NCI-H446 (cell line): Measurements from ENCODE around the gene SNTG2.
"Not testable (repeated sequence)": the region's sequence is repeated elsewhere in the genome, so short reads cannot be mapped to it uniquely, and the experiment has no call there.

Experiments used
- DNase-seq, 2 experiments: peaks; one replicate each; lab custom pipeline; 2025; lab: John Stamatoyannopoulos, UW

SNTG2 gene

DNA sequence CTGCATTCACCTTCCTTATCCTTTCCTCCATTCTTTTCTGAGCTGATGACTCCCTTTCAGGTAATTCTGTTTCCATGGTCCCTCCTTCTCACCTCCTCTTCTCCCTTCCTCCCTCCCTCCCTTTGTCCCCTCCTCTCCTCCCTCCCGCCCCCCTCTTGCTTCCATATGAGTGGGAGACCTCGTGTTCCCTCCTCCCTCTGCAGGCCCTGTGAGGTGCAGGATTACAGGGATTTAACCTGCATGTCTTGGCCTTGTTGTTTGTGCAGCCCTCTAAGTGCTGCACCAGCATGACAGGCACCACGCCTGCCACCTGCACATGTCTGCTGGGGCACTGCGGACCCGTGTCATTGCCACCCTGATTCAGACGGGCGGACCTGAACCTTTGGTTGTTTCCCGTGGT, 103.1 kb downstream of the SNTG2 start:
- DNase-seq = no peak

DNA sequence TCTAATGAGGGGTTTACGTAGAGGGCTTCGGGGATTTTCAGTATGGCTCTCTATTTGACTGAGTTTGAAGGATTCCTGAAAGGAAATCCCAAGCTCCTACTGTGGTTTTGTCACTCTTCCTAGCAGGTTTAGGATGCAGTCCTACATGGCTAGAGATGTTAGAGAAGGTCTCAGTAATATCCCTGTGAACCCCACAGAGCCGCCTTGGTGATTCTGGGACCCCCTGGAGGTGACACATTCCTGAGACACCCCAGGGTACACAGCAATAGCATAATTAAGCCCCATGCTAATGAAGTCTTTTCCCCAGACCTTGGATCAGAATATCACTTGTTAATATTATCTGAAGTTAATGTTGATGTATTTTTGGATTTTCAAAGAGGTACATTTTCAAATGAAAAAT, 103.8 kb downstream of the SNTG2 start:
- no peak for DNase-seq

DNA sequence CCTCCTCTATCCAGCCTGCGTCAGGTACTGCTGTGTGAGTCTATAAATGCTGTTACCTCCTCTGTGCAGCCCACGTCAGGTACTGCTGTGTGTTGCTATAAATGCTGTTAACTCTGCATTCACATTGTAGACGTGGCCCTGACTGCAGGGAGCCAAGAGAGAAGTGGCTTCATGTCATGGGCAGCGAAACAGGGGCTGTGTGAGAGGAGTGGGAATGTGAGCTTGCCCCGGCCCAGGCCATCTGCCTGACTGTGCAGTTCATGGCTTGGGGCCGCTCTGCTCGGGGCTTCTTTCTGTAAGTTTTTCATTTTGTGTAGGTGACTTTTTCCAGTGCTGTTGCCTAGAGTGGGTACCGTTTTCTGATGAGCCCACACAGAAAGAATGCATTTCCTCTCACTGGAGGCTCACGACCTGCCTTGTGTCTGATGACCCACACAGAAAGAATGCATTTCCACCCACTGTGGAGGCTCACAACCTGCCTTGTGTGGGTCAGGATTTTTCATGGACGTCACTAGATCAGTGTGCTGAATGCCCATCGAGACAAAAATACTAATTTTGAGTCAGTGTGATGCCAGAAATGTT, 104.5 kb downstream of the SNTG2 start:
- DNase-seq = no peak

DNA sequence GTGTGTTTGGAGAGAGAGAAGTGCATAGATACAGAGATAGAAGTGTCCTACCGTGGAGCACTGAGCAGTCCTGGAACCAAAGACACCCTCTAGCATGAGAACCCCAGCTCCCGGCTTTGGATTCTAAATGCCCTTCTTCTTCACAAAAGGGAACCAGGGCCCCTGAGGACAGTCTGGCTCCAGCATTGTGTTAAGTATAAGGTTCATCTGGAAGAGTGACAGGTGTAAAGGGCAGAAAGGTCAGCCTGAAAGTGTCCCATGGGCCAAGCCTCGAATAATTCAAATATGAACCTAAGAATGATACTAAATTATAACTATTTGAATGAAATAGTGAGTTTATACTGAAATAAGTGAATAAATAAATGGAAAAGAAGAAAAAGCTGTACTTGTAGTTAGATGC, 109.7 kb downstream of the SNTG2 start:
- DNase-seq = no peak

DNA sequence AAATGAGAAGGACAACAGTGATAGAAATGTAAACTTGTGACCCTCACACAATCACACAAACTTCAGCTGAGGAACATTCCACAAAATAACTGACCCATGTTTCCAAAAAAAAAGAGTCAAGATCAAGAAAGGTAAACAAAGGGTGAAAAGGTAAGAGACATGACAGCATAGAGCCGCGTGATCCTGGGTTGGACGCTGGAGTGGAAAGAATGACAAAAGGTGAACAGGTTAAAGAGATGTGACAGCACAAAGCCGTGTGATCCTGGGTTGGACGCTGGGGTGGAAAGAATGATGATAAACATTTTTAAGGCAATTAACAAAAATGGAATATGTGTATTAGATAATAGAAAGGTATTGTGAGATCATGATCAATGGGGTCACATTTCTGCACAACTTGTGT, 110.3 kb downstream of the SNTG2 start:
- DNase-seq = no peak

DNA sequence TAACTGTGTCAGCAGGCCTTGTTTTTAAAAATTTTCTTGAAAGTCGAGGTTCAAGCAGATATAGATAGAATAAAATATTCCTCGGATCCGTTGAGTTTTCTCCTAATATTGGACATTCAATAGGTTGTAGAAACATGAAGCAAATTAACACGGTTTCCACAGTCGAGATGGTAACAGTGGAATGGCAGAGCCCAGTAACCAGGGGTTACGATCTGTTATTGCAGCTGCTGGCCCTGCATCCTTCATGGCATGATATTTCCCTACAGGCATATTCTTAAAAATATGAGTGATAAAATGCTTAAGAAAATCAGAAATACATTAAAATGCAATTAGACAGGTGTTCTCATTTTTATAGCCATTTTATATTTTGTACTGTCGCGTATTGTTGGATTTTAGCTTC, 117.6 kb downstream of the SNTG2 start:
- no peak for DNase-seq

DNA sequence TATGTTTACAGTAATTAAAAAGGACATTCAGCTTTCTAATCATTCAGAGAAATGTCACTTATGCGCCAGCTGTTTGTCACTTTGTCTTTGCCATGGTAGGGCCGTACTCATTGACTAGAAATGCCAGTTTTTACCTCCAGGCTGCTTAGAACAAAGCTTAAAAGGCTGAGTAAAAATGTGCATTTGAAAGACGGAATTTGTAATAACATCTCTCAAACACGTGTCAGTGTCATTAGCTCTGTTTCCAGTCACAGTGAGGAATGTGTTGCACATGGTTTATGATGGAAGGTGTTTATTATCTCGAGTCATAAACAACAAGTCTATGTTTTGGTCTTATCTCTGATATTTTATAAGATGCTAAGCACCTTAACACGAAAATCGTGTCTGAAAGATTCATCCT, 118.2 kb downstream of the SNTG2 start:
- no peak for DNase-seq

DNA sequence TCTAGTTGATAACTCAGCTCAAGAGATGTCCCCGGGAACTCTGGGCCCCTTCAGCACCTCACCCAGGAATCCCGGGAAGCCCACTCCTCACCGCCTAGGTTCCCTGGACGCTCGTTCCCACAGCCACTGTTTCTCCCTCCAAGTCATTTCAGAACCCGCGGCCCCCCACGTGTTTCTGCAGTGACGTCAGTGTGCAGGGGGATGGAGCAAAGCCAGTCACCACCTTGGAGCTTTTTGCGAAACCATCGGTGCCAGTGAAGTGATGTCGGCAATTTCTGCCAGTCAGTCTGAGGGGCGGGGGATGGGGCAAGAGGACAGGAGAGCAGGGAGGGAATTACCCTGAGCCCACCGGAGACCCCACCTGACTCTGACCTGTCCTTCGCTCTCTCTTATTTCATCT, 119.2 kb downstream of the SNTG2 start:
- no peak for DNase-seq

DNA sequence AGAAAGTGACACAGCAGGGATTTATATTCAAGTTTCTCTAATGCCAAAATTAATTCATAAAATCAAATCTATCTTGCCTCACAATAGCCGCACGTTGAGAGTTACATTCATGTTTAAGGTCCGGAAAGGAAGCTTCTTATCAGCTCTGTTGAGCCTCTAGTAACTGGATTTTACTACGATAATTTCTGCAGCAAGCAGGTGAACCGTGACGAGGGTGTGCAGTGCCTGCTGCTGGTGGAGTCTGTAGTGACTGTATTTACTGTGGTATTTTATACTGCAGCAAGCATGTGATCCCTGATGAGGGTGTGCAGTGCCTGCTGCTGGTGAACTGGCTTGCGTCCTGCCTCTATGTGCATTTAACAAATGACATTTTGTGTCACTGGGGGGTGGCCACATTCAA, 120.0 kb downstream of the SNTG2 start:
- no peak for DNase-seq

DNA sequence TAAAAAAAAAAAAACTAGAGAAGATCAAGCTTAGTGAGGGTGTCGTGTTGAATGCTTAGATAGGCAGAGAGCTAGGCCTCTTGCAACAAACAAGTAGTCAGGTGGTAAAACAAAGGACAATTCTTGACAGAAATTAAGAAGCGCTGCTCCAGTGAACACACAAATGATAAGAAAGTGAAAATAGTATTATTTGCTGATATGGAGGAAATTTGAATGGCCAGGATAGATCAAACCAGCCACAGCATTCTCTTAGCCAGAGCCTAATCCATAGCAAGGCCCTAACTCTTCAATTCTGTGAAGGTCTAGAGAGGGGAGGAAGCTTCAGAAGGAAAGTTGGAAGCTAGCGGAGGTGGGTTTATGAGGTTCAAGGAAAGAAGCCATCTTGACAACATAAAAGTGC, 121.0 kb downstream of the SNTG2 start:
- no peak for DNase-seq

DNA sequence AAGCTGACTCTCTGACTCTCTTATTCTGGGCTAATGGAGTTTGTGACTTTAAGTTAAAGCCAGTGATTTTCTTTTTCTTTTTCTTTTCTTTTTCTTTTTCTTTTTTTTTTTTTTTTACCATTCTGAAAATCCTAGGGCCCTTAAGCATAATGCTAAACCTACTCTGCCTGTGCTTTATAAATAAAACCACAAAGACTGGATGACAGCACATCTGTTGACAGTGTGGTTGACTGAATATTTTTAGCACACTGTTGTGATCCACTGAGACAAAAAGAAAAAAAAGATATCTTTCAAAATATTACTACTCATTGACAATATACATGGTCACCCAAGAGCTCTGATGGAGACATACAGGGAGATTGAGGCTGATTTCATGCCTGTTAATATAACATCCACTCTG, 121.6 kb downstream of the SNTG2 start:
- no peak for DNase-seq

DNA sequence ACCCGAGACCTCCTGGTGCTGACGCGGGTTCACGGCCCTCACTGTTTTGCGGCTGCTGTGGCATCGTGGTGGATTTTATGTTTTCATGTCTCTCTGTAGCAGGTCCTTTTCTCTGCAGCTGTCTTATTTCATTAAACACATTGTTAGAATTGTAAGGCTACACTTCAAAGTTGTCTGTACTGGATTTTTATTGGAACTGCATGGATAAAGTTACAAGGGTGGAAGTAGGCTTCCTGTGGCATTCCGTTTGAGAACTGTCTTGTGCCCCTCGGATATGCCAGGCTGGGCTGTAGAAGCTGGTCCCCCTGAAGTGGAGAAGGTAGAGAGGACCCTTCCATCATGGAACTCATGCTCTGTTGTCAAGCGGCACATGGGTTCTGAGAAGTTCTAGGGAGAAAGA, 127.3 kb downstream of the SNTG2 start:
- no peak for DNase-seq

DNA sequence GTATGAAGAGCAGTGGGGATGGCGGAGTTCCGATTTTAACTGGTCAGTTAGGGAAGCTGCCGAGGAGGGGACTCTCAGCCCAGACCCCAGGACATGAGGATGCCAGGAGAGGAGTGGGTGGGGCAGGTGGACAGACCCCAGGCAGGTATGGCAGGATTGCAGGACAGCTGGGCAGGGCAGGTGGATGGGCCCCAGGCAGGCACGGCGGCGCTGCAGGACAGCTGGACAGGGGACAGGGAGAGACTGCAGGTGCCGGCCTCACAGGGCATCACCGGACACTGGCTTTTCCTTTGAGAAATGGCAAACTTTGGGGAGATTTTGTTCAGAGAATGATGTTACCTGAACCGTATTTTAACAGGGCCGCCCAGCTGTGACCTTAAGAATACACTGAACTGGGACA, 127.7 kb downstream of the SNTG2 start:
- no peak for DNase-seq

DNA sequence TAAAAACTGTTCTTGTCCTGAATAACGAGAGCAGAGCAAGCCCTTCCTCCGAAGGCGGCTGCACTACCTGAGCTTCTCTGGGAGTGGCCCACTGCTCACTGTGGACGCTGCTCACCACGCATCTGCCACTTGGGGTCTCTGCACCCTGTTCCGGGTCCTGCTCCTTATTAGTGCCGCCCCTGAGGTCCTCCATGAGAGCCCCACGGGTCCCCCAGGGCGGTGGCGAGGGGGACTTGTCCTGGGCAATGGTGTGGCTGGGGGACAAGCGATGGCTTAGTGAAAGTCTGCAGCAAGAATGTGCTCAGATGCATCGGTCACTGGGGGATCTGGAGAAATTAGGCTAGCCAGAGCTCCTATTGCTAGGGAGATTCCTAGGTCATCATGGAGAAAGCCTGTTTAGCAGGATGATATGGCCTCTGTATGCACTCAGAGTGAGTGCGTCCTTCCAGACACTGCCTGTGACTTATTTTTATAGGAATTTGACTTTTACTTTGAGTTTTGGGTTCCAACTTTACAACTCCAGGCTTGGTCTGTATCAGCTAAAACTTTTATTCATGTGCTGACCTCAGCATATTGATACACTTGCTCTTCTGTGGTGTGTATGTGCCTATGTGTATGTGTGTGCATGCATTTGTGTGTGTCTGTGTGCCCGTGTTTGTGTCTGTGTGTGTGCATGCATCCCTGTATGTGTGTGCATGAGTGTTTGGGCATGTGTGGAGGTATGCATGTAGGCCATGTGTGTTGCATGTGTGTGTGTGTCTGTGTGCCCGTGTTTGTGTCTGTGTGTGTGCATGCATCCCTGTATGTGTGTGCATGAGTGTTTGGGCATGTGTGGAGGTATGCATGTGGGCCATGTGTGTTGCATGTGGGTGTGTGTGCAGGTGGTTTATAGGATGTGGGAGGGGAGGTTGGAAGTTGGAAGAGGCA, 129.5 kb downstream of the SNTG2 start:
- no peak for DNase-seq

DNA sequence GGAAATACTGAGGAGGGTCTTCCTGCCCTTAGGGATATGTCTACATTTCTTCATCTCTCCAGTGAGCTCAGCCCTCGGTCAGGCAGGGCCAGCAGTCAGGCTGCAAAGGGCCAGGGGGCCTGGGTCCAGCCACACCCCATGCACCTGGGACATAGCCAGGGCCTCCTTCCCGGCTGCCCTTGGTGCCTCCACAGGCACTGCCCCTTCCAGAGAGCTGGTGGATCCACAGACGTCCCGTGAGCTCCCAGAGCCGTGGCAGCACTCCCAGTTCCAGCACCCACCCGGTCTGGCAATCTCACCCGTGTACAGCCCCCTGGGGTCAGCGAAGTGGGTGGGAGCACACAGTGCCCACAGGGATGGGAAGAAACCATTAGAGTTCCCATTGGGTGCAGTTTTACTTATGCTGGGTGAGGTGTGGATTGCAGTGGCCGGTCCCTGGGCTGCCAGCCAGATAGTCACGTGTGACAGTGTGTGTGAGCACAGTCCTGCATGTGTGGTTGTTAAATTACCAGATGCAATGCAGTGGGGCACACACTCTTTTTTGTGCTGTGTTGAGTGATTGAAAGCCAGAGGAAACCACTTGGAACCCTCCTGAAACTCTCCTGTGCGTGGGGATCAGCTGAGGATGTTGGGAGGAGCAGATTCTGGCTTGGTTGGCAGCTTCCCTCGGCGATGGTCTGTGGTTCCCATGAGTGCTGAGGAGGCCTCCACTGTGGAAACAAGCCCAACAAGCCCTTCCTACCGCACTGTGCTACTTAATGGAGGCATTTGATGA, 131.0 kb downstream of the SNTG2 start:
- DNase-seq = no peak

DNA sequence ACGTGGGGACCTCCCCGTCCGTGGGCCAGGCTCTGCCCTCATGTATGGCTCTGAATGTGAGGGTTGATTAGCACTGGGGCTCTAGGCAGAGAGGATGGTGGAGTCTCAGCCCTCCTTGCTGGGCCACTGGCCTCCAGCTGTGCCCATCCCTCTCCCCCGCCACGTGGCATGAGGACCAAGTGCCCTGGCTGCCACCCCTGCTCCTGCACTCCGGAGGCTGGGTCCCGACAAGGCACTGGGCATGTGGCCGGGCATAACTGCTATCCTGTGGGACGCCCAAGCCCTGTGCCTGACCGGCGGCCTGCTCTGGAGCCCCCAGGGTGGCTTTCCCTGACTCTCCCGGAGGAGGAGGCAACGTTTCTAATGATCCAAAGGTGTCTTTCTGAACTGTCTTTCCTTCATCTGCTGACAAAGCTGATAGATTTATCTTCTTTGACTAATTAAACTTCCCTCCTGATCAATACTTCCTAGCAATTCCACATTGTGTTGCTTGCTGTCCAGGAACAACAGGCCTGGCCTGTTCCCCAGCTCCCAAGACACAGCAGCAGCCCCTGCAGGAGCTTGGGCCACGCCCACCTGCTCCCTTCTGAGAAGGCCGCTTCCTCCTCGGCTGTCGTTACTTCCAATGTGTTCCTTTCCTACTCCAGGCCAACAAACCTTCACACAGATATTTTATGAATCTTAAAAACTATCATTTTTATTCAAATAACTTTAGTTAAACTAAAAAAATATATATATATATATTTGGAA, 132.0 kb downstream of the SNTG2 start:
- DNase-seq = no peak

DNA sequence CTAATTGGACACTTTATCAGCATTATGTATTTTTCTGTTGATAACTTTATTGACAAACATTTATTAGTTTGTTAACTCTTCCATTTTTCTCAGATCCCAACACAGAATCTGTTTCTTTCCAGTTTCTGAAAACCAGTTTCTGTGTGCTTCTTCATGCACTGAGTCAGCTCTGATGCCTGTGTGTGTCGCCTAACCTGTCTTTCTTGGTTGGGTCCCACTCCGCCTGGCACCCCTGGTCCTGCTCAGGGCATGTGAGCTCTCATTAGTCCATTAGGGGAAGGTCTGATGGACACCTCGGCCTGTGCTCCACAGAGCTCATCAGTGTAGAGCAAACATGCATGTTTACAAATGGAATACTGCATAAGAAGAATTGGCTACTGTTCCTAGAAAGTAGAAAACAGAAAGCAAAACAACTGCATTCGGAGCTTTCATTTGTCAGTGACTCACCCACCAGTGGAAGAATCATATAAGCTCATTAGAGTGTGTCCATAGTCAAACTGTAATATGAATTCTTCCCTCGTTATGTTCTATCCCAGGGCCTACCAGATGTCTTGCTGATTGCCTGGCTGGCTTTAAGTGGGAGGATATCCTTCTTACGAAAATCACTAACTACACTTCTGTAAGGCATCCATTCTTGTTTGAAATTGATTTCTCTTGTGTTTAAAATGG, 137.7 kb downstream of the SNTG2 start:
- DNase-seq = no peak

DNA sequence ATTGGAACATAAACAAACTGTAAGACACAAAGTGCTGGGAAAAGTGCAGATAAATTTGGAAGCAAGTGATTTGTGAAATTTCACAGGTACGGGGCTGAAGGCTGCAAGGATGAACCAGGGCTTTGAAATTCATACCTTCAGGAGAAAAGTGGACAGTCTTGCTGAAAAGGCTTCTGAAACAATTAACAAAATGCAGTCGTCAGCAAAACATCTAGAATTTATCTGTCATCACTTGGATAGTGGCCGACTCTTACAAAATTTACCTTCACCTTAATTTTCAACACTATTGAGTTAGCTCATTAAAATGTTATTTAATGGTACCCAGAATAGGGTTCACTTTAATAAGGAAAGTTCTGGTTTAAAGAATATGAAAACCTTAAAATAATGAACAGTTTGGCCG, 138.3 kb downstream of the SNTG2 start:
- no peak for DNase-seq

DNA sequence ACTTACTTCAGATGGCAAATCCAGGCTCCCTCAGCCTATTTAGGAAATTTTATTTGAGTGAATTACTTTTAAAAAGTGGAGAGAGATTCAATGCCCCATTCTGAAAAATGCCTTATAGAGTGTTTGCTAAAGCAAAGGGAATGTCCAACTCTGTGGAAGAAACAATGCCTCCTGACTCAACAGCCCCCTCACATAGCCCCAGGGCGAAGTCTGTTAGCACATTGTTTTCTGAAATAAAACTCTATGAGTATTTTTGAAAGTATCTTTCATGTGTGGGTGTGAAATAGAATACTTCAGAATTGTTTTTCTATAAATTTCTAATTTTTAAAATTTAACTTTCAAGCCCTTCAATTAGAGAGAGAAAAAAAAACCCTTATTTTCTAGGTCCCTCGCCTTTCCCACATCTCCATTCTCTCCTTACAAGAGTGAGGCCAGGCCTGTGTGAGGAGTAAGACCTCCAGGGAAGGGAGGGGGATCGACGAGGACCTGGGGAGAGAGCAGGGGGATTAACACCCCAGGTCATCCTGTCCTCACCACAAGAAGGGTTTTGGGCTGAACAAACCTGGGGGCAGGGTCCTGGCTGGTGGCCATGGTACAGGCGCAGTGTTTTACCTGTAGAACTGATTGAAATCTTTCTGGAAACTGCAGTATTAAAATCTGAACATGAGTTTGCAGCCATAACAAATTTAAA, 141.4 kb downstream of the SNTG2 start:
- DNase-seq = no peak

DNA sequence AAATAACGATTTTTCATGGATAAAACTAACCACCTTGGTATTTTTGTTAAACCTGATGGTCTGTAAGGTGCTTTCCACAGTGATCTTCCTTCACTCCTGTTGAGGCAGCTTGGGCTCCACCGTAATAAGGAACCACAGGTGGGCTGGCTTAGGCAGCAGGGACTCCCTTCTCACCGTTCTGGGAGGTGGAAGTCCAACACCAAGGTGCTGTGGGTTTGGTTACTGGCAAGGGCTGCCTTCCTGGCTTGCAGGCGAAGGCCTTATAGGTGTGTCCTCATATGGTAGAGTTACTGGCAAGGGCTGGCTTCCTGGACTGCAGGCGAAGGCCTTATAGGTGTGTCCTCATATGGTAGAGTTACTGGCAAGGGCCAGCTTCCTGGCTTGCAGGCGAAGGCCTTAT, 143.0 kb downstream of the SNTG2 start:
- not testable (repeated sequence) for DNase-seq

DNA sequence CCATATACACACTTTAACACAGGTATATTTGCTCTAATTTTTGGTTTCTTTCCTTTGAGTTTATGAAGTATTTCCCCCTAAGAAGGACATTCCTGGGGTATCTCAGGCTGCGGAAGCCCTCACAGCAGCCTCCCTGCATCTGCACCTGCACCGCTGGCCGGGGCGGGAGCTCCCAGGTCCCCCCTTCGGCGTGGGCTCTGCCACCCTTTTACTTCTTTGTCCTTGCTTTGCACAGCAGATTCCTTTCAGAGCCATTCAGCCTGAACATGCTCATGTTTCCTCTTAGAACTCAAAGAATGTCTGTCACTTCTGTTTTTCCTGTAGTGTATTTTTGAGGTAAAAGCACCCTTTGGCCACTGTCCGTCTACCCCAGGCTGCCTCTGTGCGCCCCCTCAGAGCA, 146.5 kb downstream of the SNTG2 start:
- DNase-seq = no peak
